Stimulated activated naive CD8-positive, alpha-beta T cell treated with anti-CD3 and anti-CD28 coated beads, Interleukin-15, amount 100 ng/mL, for 72 hours (primary cell): ENCODE data around the gene PM20D1.
A peak's percentile ranks its signal among the peaks of the same experiment; 100 is the strongest.

Experiments used
- ATAC-seq: fragments of 150-1000 bp; cut with Tn5 transposase; 2 replicates; pipeline ENCODE4 v1.10.0; 2021; ENCODE audit warnings: mild to moderate bottlenecking, moderate library complexity
- DNase-seq, 2 donors: peaks; one replicate each; pipeline ENCODE4 v3.0.0; 2021 to 2022
- H3K27ac Mint-ChIP-seq, 2 donors: one replicate each; pipeline ENCODE4 v1.8.0; 2022; ENCODE audit warnings: mild to moderate bottlenecking in 2 of 2, mixed read lengths in 2 of 2, moderate library complexity in 2 of 2
- H3K27me3 Mint-ChIP-seq: one replicate; pipeline ENCODE4 v1.8.0; 2022; ENCODE audit warnings: mixed read lengths
- H3K4me1 Mint-ChIP-seq: one replicate; pipeline ENCODE4 v1.8.0; 2022; ENCODE audit warnings: mild to moderate bottlenecking, mixed read lengths
- H3K4me3 Mint-ChIP-seq, 2 donors: one replicate each; pipeline ENCODE4 v1.8.0; 2022; ENCODE audit warnings: mild to moderate bottlenecking in 2 of 2, mixed read lengths in 2 of 2, moderate library complexity in 1 of 2
- H3K9me3 Mint-ChIP-seq, 2 donors: one replicate each; pipeline ENCODE4 v1.8.0; 2022; ENCODE audit warnings: mixed read lengths in 2 of 2

The PM20D1 gene

GRCh38 chr1:205822397-205822796, 27.5 kb downstream of the PM20D1 start:
- no peak overlapping the region for H3K27ac Mint-ChIP-seq
- H3K4me3 Mint-ChIP-seq: no peak overlapping the region
- peaks cover 30% of the 10 kb centered on the region for H3K4me1 Mint-ChIP-seq
- no peaks in the 10 kb centered on the region for H3K27me3 Mint-ChIP-seq
- ATAC-seq (no peak), DNase-seq (no peak)
- no peaks in the 10 kb centered on the region for H3K9me3 Mint-ChIP-seq

- no peak overlapping the region for H3K27ac Mint-ChIP-seq
- no peaks in the 10 kb centered on the region for H3K9me3 Mint-ChIP-seq
- H3K4me1 Mint-ChIP-seq: peaks cover 18% of the 10 kb centered on the region
- no peak overlapping the region for H3K4me3 Mint-ChIP-seq
- no peak for ATAC-seq
- DNase-seq: no peak
- H3K27me3 Mint-ChIP-seq: no peaks in the 10 kb centered on the region
These were observed 31.9 kb downstream of the PM20D1 start for GRCh38 chr1:205817988-205818387.

DNA sequence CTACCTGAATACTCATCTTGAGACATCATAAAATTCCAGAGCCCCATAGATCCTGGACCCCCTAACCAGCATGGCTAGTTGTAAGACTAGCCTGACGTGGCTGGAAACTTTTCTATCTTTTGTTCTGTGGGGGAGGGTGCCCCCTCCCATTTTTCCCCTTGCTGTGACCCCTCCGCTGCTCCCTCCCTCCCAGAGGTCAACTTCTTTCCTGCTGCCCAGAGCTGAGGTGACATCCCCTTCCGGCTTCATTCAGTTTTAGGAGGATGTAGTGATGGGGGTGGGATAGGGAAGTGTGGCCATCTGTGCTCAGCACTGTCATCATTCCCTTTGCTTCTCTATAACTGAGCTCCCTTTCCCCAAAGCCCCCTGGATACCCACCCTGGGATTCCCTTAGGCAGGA, 32.6 kb downstream of the PM20D1 start:
- Mint-ChIP-seq H3K27ac (peak overlapping the region in 1 of 2 donors; percentile 22), H3K9me3 (no peaks in the 10 kb centered on the region), H3K4me3 (no peak overlapping the region), H3K4me1 (peaks cover 19% of the 10 kb centered on the region), H3K27me3 (no peaks in the 10 kb centered on the region)
- DNase-seq (no peak), ATAC-seq (no peak)

DNA sequence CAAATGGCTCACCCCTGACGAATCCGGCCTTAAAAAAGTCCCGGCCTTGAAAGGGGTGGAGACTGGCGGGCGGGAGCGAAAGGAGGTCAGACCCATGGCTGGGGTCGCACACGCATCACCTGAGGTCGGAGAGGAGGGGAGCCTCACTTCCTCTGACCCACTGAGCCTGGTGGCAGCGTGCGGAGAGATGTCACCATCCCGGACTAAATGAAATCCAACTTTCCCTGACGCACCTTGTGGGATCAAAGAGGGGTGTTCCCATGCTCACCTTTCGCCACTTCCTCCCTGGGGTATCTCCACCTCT, 36.2 kb downstream of the PM20D1 start:
- Mint-ChIP-seq H3K4me1 (peaks cover 55% of the 10 kb centered on the region), H3K27ac (peak overlapping the region; percentile 62 to 91), H3K9me3 (no peaks in the 10 kb centered on the region), H3K27me3 (no peaks in the 10 kb centered on the region), H3K4me3 (peak overlapping the region; percentile 93 to 98)
- DNase-seq: peak in 1 of 2 donors; percentile 31
- no peak for ATAC-seq

DNA sequence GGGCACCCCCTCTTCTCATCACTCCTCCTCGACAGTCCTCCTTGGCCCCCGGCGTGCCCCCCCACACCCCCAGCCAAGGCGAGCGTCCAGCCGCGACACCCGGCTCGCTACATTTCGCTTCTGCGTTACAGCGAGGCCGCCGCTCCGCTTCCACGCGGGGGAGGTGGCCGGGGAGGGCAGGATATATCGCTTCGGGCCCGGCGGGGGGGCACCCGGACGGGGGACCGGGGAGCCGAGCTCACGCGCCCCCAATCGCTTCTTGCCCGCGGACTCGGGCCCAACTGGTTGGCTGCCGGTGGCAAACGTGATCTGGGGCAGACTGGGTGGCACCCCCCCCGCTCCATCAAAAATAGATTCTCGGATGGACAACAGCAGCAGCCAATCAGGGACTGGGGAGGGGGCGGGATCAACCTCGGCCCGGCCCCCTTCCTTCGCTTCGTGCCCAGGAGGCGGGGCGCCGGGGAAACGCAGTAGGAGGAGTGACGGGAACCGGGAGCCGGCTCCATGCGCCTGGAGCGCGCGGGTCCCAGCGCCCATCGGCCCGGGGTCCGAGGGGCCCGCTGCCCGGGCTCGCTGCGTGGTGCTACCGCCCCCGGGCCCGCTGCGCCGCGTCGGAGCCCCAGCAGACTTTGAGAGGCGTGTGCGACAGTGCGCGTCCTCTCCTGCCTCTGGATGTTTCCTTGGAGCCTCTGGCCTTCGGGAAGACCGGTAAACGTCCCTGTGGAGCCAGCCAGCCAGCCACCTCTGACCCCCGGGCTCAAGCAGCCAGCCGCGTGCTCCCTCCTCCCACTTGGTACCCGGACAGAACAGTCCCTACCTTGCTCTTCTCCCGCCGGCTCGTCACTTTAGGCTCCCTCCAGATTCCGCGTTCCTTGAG, 36.8 kb downstream of the PM20D1 start, which contains the start of gene SLC41A1:
Gene SLC41A1, minus strand, starts transcription at position 321 of the 877 bp plus-strand sequence. CDS start 2,757 bp downstream, outside the sequence.
- H3K27me3 Mint-ChIP-seq: no peaks in the 10 kb centered on the region
- peak within 1 kb of the TSS; percentile 93 to 98 for H3K4me3 Mint-ChIP-seq
- peaks cover 61% of the 10 kb centered on the region for H3K4me1 Mint-ChIP-seq
- ATAC-seq (peak; percentile 94), DNase-seq (peak; percentile 83 to 89)
- H3K27ac Mint-ChIP-seq: peak within 1 kb of the TSS; percentile 83 to 91
- no peaks in the 10 kb centered on the region for H3K9me3 Mint-ChIP-seq

- peak; percentile 52 for ATAC-seq
- DNase-seq: peak; percentile 24 to 33
- no peaks in the 10 kb centered on the region for H3K27me3 Mint-ChIP-seq
- H3K4me1 Mint-ChIP-seq: peaks cover 69% of the 10 kb centered on the region
- H3K9me3 Mint-ChIP-seq: no peaks in the 10 kb centered on the region
- peak overlapping the region; percentile 91 to 98 for H3K4me3 Mint-ChIP-seq
- peak overlapping the region; percentile 83 to 90 for H3K27ac Mint-ChIP-seq
These were observed 37.6 kb downstream of the PM20D1 start for GRCh38 chr1:205812271-205812877.

DNA sequence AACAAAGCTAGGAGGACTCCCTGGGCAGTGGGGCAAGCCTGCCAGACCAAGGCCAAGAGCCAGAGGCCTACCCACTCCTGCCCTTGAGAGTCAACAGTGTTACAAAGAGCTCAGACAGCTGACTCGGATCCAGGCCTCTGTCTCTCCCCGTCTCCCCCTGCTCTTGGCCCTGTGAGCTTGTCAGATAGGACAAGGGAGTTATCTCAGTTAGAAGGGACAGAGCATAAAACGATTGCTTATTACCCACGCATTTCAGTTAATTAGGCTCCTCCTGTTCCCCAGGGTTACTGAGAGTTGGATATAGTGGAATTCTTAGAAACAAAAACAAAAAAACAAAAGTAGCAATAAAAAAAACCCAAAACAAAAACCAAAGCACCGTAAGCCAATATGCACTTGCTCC, 38.3 kb downstream of the PM20D1 start:
- DNase-seq (no peak), ATAC-seq (no peak)
- H3K4me3 Mint-ChIP-seq: peak overlapping the region; percentile 91 to 98
- no peaks in the 10 kb centered on the region for H3K9me3 Mint-ChIP-seq
- peak overlapping the region; percentile 35 to 83 for H3K27ac Mint-ChIP-seq
- H3K4me1 Mint-ChIP-seq: peaks cover 76% of the 10 kb centered on the region
- no peaks in the 10 kb centered on the region for H3K27me3 Mint-ChIP-seq

GRCh38 chr1:205810448-205811157, 39.3 kb downstream of the PM20D1 start:
- ATAC-seq (no peak), DNase-seq (no peak)
- no peaks in the 10 kb centered on the region for H3K9me3 Mint-ChIP-seq
- H3K27ac Mint-ChIP-seq: peak overlapping the region in 1 of 2 donors; percentile 21
- no peaks in the 10 kb centered on the region for H3K27me3 Mint-ChIP-seq
- peak overlapping the region; percentile 4 to 91 for H3K4me3 Mint-ChIP-seq
- peaks cover 86% of the 10 kb centered on the region for H3K4me1 Mint-ChIP-seq

DNA sequence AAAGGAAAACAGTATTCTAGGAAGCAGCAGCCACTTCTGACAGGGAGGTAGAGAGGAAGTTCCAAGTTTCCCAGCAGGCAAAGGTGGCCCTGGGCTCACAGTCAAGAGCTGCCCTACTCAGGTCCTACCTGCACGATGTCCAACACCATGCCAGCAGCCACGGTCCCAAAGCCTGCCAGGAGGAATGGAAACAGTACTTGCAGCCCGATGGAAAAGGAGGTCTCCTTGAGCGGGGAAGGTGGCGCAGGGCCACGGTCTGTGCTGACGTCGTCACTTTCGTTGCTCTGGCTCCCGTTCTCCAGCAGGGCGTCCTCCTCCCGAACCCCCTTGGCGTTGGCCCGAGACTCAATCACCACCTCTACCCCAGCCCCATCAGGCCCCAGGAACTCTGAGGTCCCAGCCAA, 40.0 kb downstream of the PM20D1 start:
- H3K9me3 Mint-ChIP-seq: no peaks in the 10 kb centered on the region
- H3K27me3 Mint-ChIP-seq: no peaks in the 10 kb centered on the region
- ATAC-seq (no peak), DNase-seq (no peak)
- H3K4me3 Mint-ChIP-seq: peak overlapping the region in 1 of 2 donors; percentile 11
- H3K4me1 Mint-ChIP-seq: peaks cover 93% of the 10 kb centered on the region
- H3K27ac Mint-ChIP-seq: no peak overlapping the region

GRCh38 chr1:205809469-205809868, 40.5 kb downstream of the PM20D1 start:
- no peak for ATAC-seq
- H3K4me1 Mint-ChIP-seq: peaks cover 93% of the 10 kb centered on the region
- no peaks in the 10 kb centered on the region for H3K27me3 Mint-ChIP-seq
- H3K27ac Mint-ChIP-seq: no peak overlapping the region
- H3K4me3 Mint-ChIP-seq: peak overlapping the region; percentile 30 to 40
- no peak for DNase-seq
- H3K9me3 Mint-ChIP-seq: no peaks in the 10 kb centered on the region

DNA sequence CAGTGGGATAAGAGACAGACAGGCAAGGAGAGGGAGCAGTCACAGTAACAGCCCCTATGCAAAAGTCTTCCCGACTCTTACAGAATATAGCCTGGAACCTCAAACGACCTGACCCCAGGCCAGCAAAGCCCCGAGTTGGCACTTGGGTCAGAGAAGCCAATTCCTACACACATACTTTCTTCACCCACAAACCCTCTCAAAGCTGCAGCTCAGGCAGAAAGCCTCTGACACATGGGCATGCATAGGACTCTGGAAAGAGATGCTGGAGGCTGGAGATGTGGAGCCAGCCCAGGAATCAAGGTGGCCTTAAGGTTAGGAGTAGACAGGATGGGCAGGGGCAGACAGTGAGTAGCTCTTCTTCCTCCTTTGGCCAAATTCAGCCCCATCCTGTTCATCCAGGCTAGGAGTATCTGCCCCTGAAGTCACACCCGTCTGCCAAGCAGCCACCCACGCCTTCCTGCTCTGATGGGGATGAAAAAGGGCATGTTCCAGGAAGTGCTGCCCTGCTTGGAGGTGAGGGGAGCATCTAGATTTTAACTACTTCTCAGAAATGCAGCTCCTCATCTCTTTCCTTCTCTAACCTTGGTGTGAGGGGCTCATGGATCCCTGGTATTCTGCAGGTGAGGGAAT, 44.7 kb downstream of the PM20D1 start:
- peak; percentile 82 for ATAC-seq
- peaks cover 77% of the 10 kb centered on the region for H3K4me1 Mint-ChIP-seq
- no peaks in the 10 kb centered on the region for H3K27me3 Mint-ChIP-seq
- H3K27ac Mint-ChIP-seq: peak overlapping the region; percentile 97 to 98
- peak overlapping the region; percentile 80 to 88 for H3K4me3 Mint-ChIP-seq
- H3K9me3 Mint-ChIP-seq: no peaks in the 10 kb centered on the region
- peak in 1 of 2 donors; percentile 56 for DNase-seq

DNA sequence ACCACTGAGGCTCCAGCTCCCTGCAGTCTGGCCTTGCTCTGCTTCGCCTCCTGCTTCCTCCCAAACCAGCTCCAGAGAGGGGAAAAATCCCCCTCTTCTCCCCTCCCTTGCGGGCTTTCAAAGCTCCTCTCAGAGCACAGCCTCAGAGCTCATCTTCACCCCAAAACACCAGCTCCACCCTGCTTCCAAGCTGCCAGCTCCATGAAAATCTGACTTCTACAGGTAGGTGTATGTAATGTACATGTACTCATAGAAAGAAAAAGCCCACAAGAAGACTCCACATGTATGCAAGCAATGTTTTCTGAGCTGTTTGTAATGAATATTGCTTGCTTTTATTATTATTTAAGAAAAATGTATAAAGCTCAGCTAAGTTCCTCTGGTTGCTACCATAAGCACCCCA, 45.3 kb downstream of the PM20D1 start:
- Mint-ChIP-seq H3K27ac (peak overlapping the region; percentile 90 to 95), H3K27me3 (no peaks in the 10 kb centered on the region), H3K9me3 (no peaks in the 10 kb centered on the region), H3K4me3 (peak overlapping the region; percentile 80 to 88), H3K4me1 (peaks cover 71% of the 10 kb centered on the region)
- DNase-seq: no peak
- ATAC-seq: no peak

- ATAC-seq (no peak), DNase-seq (no peak)
- H3K9me3 Mint-ChIP-seq: no peaks in the 10 kb centered on the region
- H3K4me1 Mint-ChIP-seq: peaks cover 65% of the 10 kb centered on the region
- H3K4me3 Mint-ChIP-seq: no peak overlapping the region
- H3K27ac Mint-ChIP-seq: peak overlapping the region; percentile 31 to 95
- no peaks in the 10 kb centered on the region for H3K27me3 Mint-ChIP-seq
These were observed 45.9 kb downstream of the PM20D1 start for GRCh38 chr1:205803986-205804385.

GRCh38 chr1:205802060-205802459, 47.9 kb downstream of the PM20D1 start:
- no peak for ATAC-seq
- no peak for DNase-seq
- H3K9me3 Mint-ChIP-seq: no peaks in the 10 kb centered on the region
- no peaks in the 10 kb centered on the region for H3K27me3 Mint-ChIP-seq
- peak overlapping the region in 1 of 2 donors; percentile 12 for H3K27ac Mint-ChIP-seq
- H3K4me3 Mint-ChIP-seq: no peak overlapping the region
- H3K4me1 Mint-ChIP-seq: peaks cover 45% of the 10 kb centered on the region

- peak overlapping the region; percentile 63 to 74 for H3K27ac Mint-ChIP-seq
- no peak for DNase-seq
- no peaks in the 10 kb centered on the region for H3K27me3 Mint-ChIP-seq
- H3K9me3 Mint-ChIP-seq: no peaks in the 10 kb centered on the region
- no peak for ATAC-seq
- H3K4me3 Mint-ChIP-seq: no peak overlapping the region
- H3K4me1 Mint-ChIP-seq: peaks cover 36% of the 10 kb centered on the region
These were observed 48.8 kb downstream of the PM20D1 start for GRCh38 chr1:205800981-205801703.
